MM.1S (cell line): ENCODE data around the gene GABARAP.

Source experiments
- EZH2 ChIP-seq: fragments of 300-600 bp; sonication (generic); optimal IDR thresholded peaks from 2 replicates; pipeline ENCODE3; 2017; ENCODE audit warnings: low read depth, mild to moderate bottlenecking, antibody characterized with exemption, low read length, mixed read lengths
- EZH2phosphoT487 ChIP-seq: fragments of 300-600 bp; sonication (generic); IDR thresholded peaks from 2 replicates; pipeline ENCODE4 v1.6.1; 2018; ENCODE audit warnings: antibody characterized with exemption, low read length
- TF ChIP-seq, protein P1 (sequence below): fragments of 300-600 bp; sonication (generic); IDR thresholded peaks from 2 replicates; pipeline ENCODE4 v1.5.1; 2016; ENCODE audit warnings: antibody characterized with exemption, low read length, mixed read lengths

DNA sequence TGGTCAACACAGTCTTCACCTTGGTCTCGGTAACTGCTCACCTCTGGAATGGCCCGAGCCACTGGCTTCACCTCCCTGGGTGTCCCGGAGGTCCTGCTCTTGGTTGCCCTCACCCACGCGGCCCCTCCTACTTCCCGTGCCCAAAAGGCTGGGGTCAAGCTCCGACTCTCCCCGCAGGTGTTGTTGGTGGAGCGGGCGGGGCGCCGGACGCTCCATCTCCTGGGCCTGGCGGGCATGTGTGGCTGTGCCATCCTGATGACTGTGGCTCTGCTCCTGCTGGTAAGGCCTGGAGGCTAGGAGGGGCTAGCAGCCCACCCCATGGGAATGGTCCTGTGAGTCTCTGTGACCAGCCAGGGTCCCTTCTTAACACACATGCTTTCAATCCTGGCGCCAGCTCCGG, 42.7 kb upstream of the GABARAP start:
- TF ChIP-seq, protein P1, sequence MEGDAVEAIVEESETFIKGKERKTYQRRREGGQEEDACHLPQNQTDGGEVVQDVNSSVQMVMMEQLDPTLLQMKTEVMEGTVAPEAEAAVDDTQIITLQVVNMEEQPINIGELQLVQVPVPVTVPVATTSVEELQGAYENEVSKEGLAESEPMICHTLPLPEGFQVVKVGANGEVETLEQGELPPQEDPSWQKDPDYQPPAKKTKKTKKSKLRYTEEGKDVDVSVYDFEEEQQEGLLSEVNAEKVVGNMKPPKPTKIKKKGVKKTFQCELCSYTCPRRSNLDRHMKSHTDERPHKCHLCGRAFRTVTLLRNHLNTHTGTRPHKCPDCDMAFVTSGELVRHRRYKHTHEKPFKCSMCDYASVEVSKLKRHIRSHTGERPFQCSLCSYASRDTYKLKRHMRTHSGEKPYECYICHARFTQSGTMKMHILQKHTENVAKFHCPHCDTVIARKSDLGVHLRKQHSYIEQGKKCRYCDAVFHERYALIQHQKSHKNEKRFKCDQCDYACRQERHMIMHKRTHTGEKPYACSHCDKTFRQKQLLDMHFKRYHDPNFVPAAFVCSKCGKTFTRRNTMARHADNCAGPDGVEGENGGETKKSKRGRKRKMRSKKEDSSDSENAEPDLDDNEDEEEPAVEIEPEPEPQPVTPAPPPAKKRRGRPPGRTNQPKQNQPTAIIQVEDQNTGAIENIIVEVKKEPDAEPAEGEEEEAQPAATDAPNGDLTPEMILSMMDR: no peak
- TF ChIP-seq EZH2 (no peak), EZH2phosphoT487 (no peak)
